Duodenal mucosa (tissue), 2 donors: ENCODE measurements around the gene KIF1A.

Experiments used
- H3K27ac ChIP-seq: one replicate; pipeline ENCODE4 v1.7.0; 2013; ENCODE audit warnings: low read depth, low read length
- H3K27me3 ChIP-seq, 2 donors: one replicate each; pipeline ENCODE4 v1.7.0; 2013; ENCODE audit warnings: low read length in 2 of 2, control low read depth in 1 of 2; ENCODE audit not compliant: insufficient read depth in 2 of 2, control insufficient read depth in 1 of 2
- H3K36me3 ChIP-seq, 2 donors: one replicate each; pipeline ENCODE4 v1.7.0; 2013; ENCODE audit warnings: low read length in 2 of 2, control low read depth in 1 of 2; ENCODE audit not compliant: insufficient read depth in 2 of 2, control insufficient read depth in 1 of 2
- H3K4me1 ChIP-seq, 2 donors: one replicate each; pipeline ENCODE4 v1.7.0; 2013; ENCODE audit warnings: low read length in 2 of 2, control low read depth in 1 of 2; ENCODE audit not compliant: insufficient read depth in 2 of 2, control insufficient read depth in 1 of 2
- H3K4me3 ChIP-seq, 2 donors: one replicate each; pipeline ENCODE4 v1.7.0; 2013; ENCODE audit warnings: low read length in 2 of 2, low read depth in 1 of 2
- H3K9ac ChIP-seq, 2 donors: one replicate each; pipeline ENCODE4 v1.7.0; 2013; ENCODE audit warnings: low read length in 2 of 2, low read depth in 1 of 2
- H3K9me3 ChIP-seq, 2 donors: one replicate each; pipeline ENCODE4 v1.7.0; 2013; ENCODE audit warnings: low read length in 2 of 2, control low read depth in 1 of 2; ENCODE audit not compliant: control insufficient read depth in 1 of 2

KIF1A gene

DNA sequence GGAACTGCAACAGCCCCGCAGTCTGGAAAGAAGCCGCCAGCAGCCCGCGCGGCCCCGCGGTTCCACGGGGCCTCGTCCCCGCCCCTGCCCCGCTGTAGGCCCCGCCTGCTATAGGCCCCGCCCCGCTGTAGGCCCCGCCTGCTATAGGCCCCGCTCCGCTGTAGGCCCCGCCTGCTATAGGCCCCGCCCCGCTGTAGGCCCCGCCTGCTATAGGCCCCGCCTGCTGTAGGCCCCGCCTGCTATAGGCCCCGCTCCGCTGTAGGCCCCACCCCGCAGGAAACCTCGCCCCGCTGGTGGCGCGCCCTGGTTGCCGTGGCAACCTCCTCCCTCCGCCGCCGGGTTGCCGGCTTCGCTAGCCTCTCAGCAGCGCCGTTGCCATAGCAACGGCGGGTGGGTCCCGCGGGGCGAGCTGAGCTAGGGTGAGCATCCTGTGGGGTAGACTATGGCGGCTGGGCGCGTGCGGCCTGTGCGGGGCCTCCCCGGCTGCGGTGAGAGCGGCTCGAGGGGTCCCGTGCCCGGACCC is 12.2 kb upstream of the KIF1A start:
- H3K27ac ChIP-seq: no peak overlapping the region
- H3K9ac ChIP-seq: no peak overlapping the region
- peaks cover 14 to 21% of the 10 kb centered on the region in 2 donors for H3K27me3 ChIP-seq
- H3K4me1 ChIP-seq: peaks cover 5 to 6% of the 10 kb centered on the region in 2 donors
- no peaks in the 10 kb centered on the region for H3K9me3 ChIP-seq
- H3K36me3 ChIP-seq: no peaks in the 10 kb centered on the region
- peak overlapping the region; percentile 30 to 58 for H3K4me3 ChIP-seq

DNA sequence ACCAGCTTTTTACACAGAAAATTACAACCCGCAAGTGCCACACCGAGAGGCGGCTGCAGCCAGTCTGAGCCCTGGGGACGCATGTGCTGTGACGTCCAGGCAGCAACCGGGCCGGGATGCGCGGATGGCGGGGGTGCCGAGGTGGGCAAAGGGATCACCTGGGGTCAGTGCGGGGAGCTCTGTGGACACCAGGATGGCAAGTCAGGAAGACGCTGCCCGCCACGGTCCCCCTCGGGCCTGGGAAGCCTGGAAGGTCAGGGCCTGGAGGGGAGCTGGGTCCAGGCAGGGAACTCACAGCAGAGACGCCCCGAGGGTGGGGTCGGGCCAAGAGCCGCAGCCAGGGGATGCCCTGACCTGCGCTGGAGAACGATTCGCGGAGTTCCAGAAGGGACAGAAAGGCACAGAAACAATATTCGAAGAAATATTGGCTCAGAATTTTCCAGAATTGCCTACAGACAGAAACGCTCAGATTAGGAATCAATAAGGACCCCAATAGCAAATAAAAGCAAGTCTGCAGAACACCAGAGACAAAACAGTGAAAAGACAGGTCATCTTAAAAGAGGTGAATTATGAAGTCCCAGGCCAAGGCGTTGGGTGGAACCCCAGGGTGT is 11.7 kb upstream of the KIF1A start:
- Histone ChIP-seq H3K9me3 (no peaks in the 10 kb centered on the region), H3K27ac (no peak overlapping the region), H3K4me1 (peaks cover 5 to 6% of the 10 kb centered on the region in 2 donors), H3K4me3 (peak overlapping the region; percentile 30 to 58), H3K27me3 (peaks cover 14 to 20% of the 10 kb centered on the region in 2 donors), H3K9ac (no peak overlapping the region), H3K36me3 (no peaks in the 10 kb centered on the region)

DNA sequence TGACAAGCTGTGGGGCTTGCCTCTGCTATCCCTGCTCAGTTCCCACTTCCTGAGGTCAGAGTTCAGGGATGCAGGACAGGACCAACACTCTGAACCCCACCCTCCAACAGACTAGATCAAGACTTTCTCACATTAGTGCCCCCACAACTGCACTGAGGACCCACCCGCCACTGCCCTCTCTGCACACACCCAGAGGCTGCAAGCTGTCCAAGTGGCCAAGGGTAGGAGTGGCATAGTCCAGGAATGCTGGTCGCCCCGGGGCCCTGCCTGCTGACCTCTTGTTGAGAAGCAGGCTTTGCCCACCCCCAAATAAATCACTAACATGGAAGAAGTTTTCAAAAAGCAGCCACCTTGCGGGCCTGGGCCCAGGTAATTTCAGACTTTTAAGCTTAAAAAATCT is 5.5 kb upstream of the KIF1A start:
- no peaks in the 10 kb centered on the region for H3K9me3 ChIP-seq
- no peaks in the 10 kb centered on the region for H3K4me1 ChIP-seq
- H3K27me3 ChIP-seq: peaks cover 56 to 66% of the 10 kb centered on the region in 2 donors
- H3K36me3 ChIP-seq: no peaks in the 10 kb centered on the region
- no peak overlapping the region for H3K27ac ChIP-seq
- no peak overlapping the region for H3K4me3 ChIP-seq
- H3K9ac ChIP-seq: no peak overlapping the region

DNA sequence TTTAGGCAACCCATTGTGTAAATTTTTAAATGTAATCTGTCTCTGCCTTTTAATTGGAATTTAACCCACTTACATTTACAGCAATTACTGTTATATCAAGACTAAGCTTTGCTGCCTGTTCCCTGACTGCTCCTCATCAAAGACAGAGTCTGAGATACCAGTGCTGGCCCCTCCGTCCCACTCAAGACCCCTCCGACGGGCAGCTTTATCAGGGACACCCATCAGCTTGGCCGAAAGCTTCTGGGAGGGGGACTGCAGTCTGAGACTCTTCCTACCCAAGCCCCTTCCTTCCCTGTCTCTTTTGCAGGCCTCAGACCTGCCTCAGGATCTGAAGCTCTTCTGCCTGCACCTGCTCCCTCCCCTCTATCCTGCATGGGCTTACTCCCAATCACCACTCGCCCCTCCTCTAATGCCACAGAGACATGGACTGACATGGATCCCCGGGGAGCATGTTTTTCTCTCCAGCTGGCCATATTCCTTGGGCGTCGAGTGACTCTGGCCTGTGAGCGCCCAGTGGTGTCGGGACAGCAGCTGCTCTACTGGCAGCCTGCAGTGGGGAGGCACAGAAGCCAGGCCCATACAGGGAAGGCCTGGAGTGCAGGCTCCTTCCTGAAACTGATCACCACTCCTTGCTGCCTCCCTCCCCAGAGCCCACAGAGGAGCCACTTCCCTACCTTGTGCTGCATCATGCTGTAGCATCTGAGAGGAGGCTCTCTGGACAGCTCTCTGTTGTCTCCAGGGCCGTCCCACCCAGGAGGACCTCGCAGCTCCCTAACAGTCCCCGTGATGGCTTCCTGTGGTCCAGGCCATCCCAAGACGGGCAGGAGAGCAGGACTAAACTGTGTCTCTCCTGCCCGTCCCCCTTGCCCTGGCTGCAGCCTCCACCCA is 3.7 kb upstream of the KIF1A start:
- peaks cover 54 to 56% of the 10 kb centered on the region in 2 donors for H3K27me3 ChIP-seq
- no peak overlapping the region for H3K27ac ChIP-seq
- no peaks in the 10 kb centered on the region for H3K36me3 ChIP-seq
- no peak overlapping the region for H3K9ac ChIP-seq
- no peaks in the 10 kb centered on the region for H3K4me1 ChIP-seq
- no peak overlapping the region for H3K4me3 ChIP-seq
- no peaks in the 10 kb centered on the region for H3K9me3 ChIP-seq

DNA sequence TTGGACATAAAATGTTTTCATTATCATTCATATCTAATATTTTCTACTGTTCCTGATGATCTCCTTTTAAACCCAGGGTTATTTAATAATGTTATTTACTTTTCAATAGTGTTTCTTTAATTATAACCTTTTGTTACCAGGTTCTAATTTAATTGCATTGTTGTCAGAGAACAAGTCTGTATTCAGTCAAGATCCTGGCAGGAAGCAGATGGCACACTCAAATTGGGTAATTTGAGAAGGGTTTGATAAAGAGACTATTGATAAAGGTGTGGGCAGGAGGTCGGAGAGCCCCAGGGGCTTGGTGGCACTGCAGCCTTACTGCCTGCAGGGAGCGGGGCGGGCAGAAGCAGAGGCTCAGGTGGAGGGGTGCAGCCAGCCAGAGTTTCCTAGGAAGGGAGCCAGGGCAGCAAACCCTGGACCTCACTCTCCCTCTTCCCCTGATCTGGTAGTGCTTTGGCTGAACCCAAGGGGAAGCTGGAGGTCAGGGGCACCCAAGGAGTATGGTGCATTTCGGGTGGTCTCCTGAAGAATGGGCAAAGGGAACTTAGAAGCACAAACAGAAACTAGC is 2.3 kb upstream of the KIF1A start:
- Histone ChIP-seq H3K4me3 (no peak overlapping the region), H3K4me1 (peaks cover 0 to 2% of the 10 kb centered on the region in 2 donors), H3K27ac (no peak overlapping the region), H3K9me3 (no peaks in the 10 kb centered on the region), H3K36me3 (no peaks in the 10 kb centered on the region), H3K9ac (no peak overlapping the region), H3K27me3 (peaks cover 60 to 63% of the 10 kb centered on the region in 2 donors)

DNA sequence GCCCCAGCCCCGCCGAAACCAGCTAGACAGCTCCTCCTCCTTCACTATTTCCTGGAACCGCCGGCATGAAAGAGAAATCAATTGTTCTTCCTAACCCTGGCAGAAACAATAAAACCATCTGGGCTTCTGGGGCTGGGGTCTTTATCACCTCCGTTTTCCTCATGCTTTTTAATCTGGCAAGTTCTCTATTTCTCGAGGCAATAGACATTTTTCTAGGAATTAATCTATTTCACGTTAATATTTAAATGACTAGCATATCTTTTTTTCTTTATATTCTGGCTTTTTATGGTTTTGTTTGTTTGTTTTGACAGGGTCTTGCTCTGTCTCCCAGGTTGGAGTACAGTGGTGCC is 1.4 kb upstream of the KIF1A start:
- Histone ChIP-seq H3K36me3 (no peaks in the 10 kb centered on the region), H3K4me3 (no peak overlapping the region), H3K4me1 (peaks cover 0 to 2% of the 10 kb centered on the region in 2 donors), H3K9ac (no peak overlapping the region), H3K27ac (no peak overlapping the region), H3K9me3 (no peaks in the 10 kb centered on the region), H3K27me3 (peaks cover 60 to 64% of the 10 kb centered on the region in 2 donors)

DNA sequence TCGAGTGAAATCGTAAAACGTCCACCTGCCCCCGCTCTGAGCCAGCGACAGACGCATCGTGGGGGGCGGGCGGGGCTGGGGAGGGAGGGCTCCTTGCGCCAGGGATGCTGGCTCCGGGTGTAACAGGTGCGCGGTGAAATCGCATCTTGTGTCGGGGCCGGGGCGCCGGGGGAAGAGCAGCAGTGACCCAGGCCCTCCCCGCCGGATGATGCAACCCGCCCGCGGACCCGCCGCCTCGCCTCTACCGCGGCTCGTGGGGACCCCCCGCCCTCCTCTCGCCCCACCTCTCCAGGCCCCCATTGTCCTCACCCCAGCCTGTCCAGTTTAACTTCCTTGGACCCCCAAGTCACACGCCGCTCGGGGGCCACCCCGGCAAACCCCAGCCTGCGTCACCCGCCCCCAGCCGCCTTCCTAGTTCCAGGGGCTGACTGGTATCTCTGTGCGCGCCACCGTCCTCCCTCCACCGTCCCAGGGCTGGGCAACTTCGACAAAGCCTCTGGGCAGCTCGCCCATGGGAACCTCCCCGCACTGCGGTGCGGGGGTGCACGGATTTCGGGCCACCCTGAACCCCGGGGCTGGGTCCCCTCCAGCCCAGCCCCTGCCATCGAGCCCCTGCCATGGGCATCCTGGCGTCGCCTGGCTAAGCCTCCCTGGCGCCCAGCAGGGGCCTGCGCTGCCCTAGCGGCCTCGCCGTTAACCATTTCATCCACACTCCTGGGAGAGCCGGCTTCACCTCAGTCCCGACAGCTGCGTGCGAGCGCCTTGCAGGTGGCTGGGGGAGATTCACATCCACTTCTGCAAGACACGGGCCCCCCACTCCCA is 799 bp upstream of the KIF1A start:
- H3K36me3 ChIP-seq: no peaks in the 10 kb centered on the region
- H3K9ac ChIP-seq: no peak overlapping the region
- peaks cover 55 to 60% of the 10 kb centered on the region in 2 donors for H3K27me3 ChIP-seq
- no peak overlapping the region for H3K27ac ChIP-seq
- peaks cover 0 to 2% of the 10 kb centered on the region in 2 donors for H3K4me1 ChIP-seq
- no peaks in the 10 kb centered on the region for H3K9me3 ChIP-seq
- H3K4me3 ChIP-seq: no peak overlapping the region

DNA sequence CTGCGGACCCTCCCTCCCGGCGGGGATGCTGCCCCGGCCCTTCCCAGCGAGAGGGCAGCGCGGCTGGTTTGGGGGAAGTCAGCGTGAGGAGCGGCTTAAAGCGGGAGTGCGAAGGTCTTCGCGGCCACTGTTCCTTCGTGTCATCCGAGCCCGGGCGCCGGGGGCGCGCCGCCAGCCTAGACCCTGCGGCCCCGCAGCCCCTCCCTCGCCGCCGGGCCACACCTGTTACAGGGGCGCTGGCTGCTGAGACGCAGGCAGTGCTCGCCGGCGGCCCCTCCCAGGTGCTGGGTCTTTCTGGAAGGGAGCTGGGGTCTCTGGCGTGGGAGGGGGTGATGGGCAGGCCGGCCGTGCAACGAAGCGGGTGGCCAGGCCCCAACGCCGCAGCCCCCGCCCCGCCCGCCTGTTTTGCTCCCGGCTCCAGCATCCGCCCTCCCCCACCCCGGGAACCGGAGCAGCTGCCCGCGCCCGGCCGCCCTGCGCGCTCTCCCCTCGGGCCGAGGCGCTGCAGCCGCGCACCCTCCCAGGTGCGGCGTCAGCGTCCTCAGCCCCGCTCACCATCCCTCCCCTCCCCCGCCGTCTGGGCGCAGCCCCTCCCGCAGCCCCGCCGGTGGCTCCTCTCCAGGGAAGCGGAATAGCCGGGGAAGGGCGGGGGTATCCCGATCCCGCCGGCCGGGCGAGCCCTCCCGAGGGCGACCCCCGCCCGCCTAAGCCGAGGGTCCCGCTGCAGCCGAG is 727 bp downstream of the KIF1A start:
- Histone ChIP-seq H3K27ac (no peak overlapping the region), H3K9ac (no peak overlapping the region), H3K9me3 (peaks cover 0 to under 1% of the 10 kb centered on the region in 2 donors), H3K4me3 (no peak overlapping the region), H3K4me1 (peaks cover 0 to 2% of the 10 kb centered on the region in 2 donors), H3K27me3 (peaks cover 40 to 47% of the 10 kb centered on the region in 2 donors), H3K36me3 (no peaks in the 10 kb centered on the region)
